OCI-LY7 (cell line): ENCODE data around the gene FAAP20. TPM values are rescaled to one million over a fixed set of nuclear protein-coding genes. Genes with fewer than 3 reads are reported as not detected.

Experiments used
- BruUV-seq: library from RNA; stranded (reverse); fragments of 400-500 nt; replicated peaks from 2 replicates; lab custom pipeline; 2021; lab: Mats Ljungman, UMichigan
- CTCF ChIA-PET: fragments of 300-600 bp; sonication (Branson Sonifier 250); formaldehyde crosslinking; loops from one replicate; lab custom pipeline; 2022; ENCODE audit warnings: antibody characterized with exemption; ENCODE audit not compliant: unreplicated experiment; lab: Charles Lee
- POLR2A ChIA-PET: fragments of 300-600 bp; sonication (Branson Sonifier 250); formaldehyde crosslinking; loops from one replicate; lab custom pipeline; 2022; ENCODE audit warnings: antibody characterized with exemption; lab: Charles Lee
- DNase-seq: peaks from one replicate; pipeline ENCODE4 v3.0.0-alpha.2; 2015; ENCODE audit warnings: low spot score
- H2AFZ ChIP-seq: fragments of 200-600 bp; sonication (generic), shearing (Covaris generic); 2 replicates; pipeline ENCODE4 v1.6.1; 2014; ENCODE audit warnings: mild to moderate bottlenecking, antibody characterized with exemption, low read length, moderate library complexity
- H3K27ac ChIP-seq: fragments of 200-600 bp; sonication (generic); 2 replicates; pipeline ENCODE4 v1.5.1; 2014; ENCODE audit warnings: mixed run types, low read depth, mild to moderate bottlenecking, moderate library complexity, low read length, inconsistent platforms; ENCODE audit not compliant: poor library complexity, severe bottlenecking
- H3K36me3 ChIP-seq: fragments of 200-600 bp; sonication (generic); 2 replicates; pipeline ENCODE4 v1.6.1; 2014; ENCODE audit warnings: mild to moderate bottlenecking, antibody characterized with exemption, low read length, moderate library complexity, mixed read lengths; ENCODE audit not compliant: insufficient read depth
- H3K4me1 ChIP-seq: fragments of 200-600 bp; sonication (generic); 2 replicates; pipeline ENCODE4 v1.5.1; 2014; ENCODE audit warnings: mild to moderate bottlenecking, low read length; ENCODE audit not compliant: insufficient read depth, poor library complexity, severe bottlenecking
- H3K4me2 ChIP-seq: fragments of 200-600 bp; sonication (generic); 2 replicates; pipeline ENCODE4 v1.6.1; 2014; ENCODE audit warnings: mild to moderate bottlenecking, low read length
- H3K4me3 ChIP-seq: fragments of 200-600 bp; sonication (generic); 2 replicates; pipeline ENCODE4 v1.5.1; 2014; ENCODE audit warnings: mild to moderate bottlenecking, low read depth, low read length; ENCODE audit not compliant: poor library complexity, severe bottlenecking
- H3K79me2 ChIP-seq: fragments of 200-600 bp; sonication (generic); 2 replicates; pipeline ENCODE4 v1.6.1; 2016; ENCODE audit warnings: low read depth, mild to moderate bottlenecking, low read length, moderate library complexity, mixed read lengths; ENCODE audit not compliant: insufficient read depth
- H3K9me2 ChIP-seq: fragments of 200-600 bp; sonication (generic); 2 replicates; pipeline ENCODE4 v1.6.1; 2016; ENCODE audit warnings: mild to moderate bottlenecking, low read length, mixed read lengths; ENCODE audit not compliant: insufficient read depth
- H3K9me3 ChIP-seq: fragments of 200-600 bp; sonication (generic); 2 replicates; pipeline ENCODE4 v1.6.1; 2014; ENCODE audit warnings: mild to moderate bottlenecking, mixed run types, low read length, mixed read lengths
- H4K20me1 ChIP-seq: fragments of 200-600 bp; sonication (generic); 2 replicates; pipeline ENCODE4 v1.6.1; 2014; ENCODE audit warnings: mild to moderate bottlenecking, antibody characterized with exemption, low read length, moderate library complexity, mixed read lengths; ENCODE audit not compliant: insufficient read depth
- EZH2phosphoT487 ChIP-seq: fragments of 200-600 bp; sonication (generic); IDR thresholded peaks from 2 replicates; pipeline ENCODE4 v1.6.1; 2018; ENCODE audit warnings: low read depth, borderline replicate concordance, mild to moderate bottlenecking, mixed run types, antibody characterized with exemption, low read length, moderate library complexity, mixed read lengths
- intact Hi-C: fragments of 100-400 bp; cut with micrococcal nuclease; formaldehyde crosslinking; loops from one replicate; pipeline ENCODE4 v1.10.0; 2022; ENCODE audit not compliant: unreplicated experiment
- total RNA-seq, 2 experiments: library from RNA; depleted of rRNA in 1 of 2; stranded (reverse); fragments of >200 nt in 1 of 2; shearing (Covaris generic) in 1 of 2; gene quantifications; 2 replicates each; pipeline ENCODE4 v1.2.3, GENCODE V29; 2014 to 2022
- TF ChIP-seq, protein P1 (sequence below): fragments of 200-600 bp; sonication (generic); conservative IDR thresholded peaks from 2 replicates; pipeline ENCODE4 v1.5.1; 2014; ENCODE audit warnings: mild to moderate bottlenecking, antibody characterized with exemption, low read length, moderate library complexity, mixed read lengths

The FAAP20 gene
- total RNA-seq, 2 experiments from 2014 or later = 47.4 to 55.7 TPM

DNA sequence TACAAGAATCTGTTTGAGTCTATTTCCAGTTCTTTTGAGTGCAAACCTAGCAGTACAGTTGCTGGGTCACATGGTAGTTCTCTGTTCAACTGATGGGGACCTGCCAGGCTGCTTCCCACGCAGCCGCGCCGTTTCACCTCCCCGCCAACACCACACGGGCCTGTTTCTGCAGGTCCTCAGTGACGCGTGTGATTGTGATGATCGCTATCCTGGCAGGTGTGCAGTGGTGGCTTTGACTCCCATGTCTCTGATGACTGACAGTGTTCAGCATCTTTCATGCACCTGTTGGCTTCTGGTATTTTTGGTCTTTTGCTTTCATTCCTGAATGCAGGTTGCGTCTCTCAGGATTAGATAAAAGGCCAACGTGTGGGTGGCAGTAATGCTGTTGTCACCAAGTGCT is 41.6 kb downstream of the FAAP20 start:
- Histone ChIP-seq H3K4me3 (no peak overlapping the region), H3K79me2 (no peaks in the 10 kb centered on the region), H3K36me3 (no peaks in the 10 kb centered on the region), H4K20me1 (no peaks in the 10 kb centered on the region), H3K4me1 (peaks cover 10% of the 10 kb centered on the region), H2AFZ (no peak overlapping the region), H3K27ac (no peak overlapping the region), H3K4me2 (no peak overlapping the region), H3K9me3 (no peaks in the 10 kb centered on the region), H3K9me2 (no peaks in the 10 kb centered on the region)
- CTCF ChIA-PET = no interaction called here
- POLR2A ChIA-PET = no interaction called here
- no TSS peak for BruUV-seq
- DNase-seq = no peak
- intact Hi-C loops = no loop called here
- no peak for TF ChIP-seq EZH2phosphoT487
- TF ChIP-seq, protein P1, sequence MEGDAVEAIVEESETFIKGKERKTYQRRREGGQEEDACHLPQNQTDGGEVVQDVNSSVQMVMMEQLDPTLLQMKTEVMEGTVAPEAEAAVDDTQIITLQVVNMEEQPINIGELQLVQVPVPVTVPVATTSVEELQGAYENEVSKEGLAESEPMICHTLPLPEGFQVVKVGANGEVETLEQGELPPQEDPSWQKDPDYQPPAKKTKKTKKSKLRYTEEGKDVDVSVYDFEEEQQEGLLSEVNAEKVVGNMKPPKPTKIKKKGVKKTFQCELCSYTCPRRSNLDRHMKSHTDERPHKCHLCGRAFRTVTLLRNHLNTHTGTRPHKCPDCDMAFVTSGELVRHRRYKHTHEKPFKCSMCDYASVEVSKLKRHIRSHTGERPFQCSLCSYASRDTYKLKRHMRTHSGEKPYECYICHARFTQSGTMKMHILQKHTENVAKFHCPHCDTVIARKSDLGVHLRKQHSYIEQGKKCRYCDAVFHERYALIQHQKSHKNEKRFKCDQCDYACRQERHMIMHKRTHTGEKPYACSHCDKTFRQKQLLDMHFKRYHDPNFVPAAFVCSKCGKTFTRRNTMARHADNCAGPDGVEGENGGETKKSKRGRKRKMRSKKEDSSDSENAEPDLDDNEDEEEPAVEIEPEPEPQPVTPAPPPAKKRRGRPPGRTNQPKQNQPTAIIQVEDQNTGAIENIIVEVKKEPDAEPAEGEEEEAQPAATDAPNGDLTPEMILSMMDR = no peak

DNA sequence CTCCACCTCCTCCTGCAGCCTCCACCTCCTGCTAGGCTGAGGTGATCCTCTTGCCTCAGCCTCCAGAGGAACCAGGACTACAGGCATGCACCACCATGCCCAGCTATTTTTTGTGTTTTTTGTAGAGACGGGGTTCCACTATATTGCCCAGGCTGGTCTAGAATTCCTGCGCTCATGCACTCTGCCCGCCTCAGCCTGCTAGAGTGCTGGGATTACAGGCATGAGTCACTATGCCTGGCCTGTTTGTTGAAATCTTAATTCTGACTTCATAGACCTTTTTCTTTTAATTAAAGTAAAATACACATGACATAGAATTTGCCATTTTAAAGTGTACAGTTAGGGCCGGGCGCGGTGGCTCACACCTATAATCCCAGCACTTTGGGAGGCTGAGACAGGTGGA is 42.7 kb downstream of the FAAP20 start:
- peaks cover 11% of the 10 kb centered on the region for H3K4me1 ChIP-seq
- no peak overlapping the region for H3K4me3 ChIP-seq
- no peak overlapping the region for H3K27ac ChIP-seq
- BruUV-seq = no TSS peak
- H4K20me1 ChIP-seq = no peaks in the 10 kb centered on the region
- intact Hi-C loops = no loop called here
- TF ChIP-seq EZH2phosphoT487 = no peak
- TF ChIP-seq, protein P1 = no peak
- ChIA-PET POLR2A (no interaction called here), CTCF (interaction anchor here (0.6 kb wide), 1 partner anchor 336 kb away, joined by 3 read pairs; no protein-coding TSS in a partner anchor)
- H2AFZ ChIP-seq = no peak overlapping the region
- no peak for DNase-seq
- H3K9me2 ChIP-seq = no peaks in the 10 kb centered on the region
- no peaks in the 10 kb centered on the region for H3K9me3 ChIP-seq
- H3K4me2 ChIP-seq = no peak overlapping the region
- no peaks in the 10 kb centered on the region for H3K79me2 ChIP-seq
- no peaks in the 10 kb centered on the region for H3K36me3 ChIP-seq

DNA sequence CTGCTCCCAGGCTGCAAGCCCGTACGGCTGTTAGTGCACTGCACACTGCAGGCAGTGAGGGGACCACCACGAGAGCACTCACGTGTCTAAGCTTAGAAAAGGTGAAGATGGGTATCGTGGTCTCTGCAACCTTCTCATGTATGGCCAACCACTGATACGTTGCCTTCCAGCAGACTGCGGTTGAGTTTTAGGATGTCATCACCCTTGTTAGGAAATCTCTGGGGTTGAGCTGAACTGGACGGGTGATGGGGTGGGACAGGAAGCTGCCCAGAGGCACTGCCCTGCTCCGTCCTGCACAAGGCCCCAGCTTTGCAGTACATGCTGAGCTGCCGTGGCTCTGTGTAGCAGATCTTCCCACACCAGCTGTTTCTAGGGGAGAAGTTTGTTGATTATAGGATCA is 43.3 kb downstream of the FAAP20 start:
- POLR2A ChIA-PET = no interaction called here
- no peaks in the 10 kb centered on the region for H3K9me2 ChIP-seq
- intact Hi-C loops = no loop called here
- H3K36me3 ChIP-seq = no peaks in the 10 kb centered on the region
- no TSS peak for BruUV-seq
- no peak overlapping the region for H3K4me2 ChIP-seq
- CTCF ChIA-PET = no interaction called here
- DNase-seq = no peak
- H4K20me1 ChIP-seq = no peaks in the 10 kb centered on the region
- H3K9me3 ChIP-seq = no peaks in the 10 kb centered on the region
- H3K79me2 ChIP-seq = no peaks in the 10 kb centered on the region
- H3K27ac ChIP-seq = no peak overlapping the region
- no peak overlapping the region for H3K4me3 ChIP-seq
- TF ChIP-seq, protein P1 = no peak
- no peak for TF ChIP-seq EZH2phosphoT487
- peaks cover 11% of the 10 kb centered on the region for H3K4me1 ChIP-seq
- H2AFZ ChIP-seq = no peak overlapping the region
